Progenitor cell of endocrine pancreas (in vitro differentiated cells): ENCODE data around the gene TPD52L1. TPM values are rescaled to one million over a fixed set of nuclear protein-coding genes. Genes with fewer than 3 reads are reported as not detected.

Source experiments
- DNase-seq: peaks from one replicate; pipeline ENCODE4 v3.0.0; 2021; ENCODE audit warnings: low spot score; ENCODE audit not compliant: unreplicated experiment
- H3K27ac Mint-ChIP-seq: 2 replicates; pipeline ENCODE4 v1.8.0; 2021; ENCODE audit warnings: mild to moderate bottlenecking, moderate library complexity, mixed read lengths
- H3K27me3 Mint-ChIP-seq: 2 replicates; pipeline ENCODE4 v1.8.0; 2021; ENCODE audit warnings: mixed read lengths
- H3K36me3 Mint-ChIP-seq: 2 replicates; pipeline ENCODE4 v1.8.0; 2022; ENCODE audit warnings: mixed read lengths; ENCODE audit not compliant: insufficient read depth
- H3K4me1 Mint-ChIP-seq: 2 replicates; pipeline ENCODE4 v1.8.0; 2021; ENCODE audit warnings: low read depth, mixed read lengths
- H3K4me3 Mint-ChIP-seq: 2 replicates; pipeline ENCODE4 v1.8.0; 2021; ENCODE audit warnings: low read depth, mild to moderate bottlenecking, moderate library complexity, mixed read lengths
- H3K9me3 Mint-ChIP-seq: 2 replicates; pipeline ENCODE4 v1.8.0; 2021; ENCODE audit warnings: low read depth, mixed read lengths
- total RNA-seq: library from RNA; stranded (reverse); gene quantifications from 2 replicates; pipeline ENCODE4 v1.2.1, GENCODE V29; 2021
- TF ChIP-seq, protein P1 (sequence below): fragments of 200-600 bp; sonication (generic); IDR thresholded peaks from one replicate; pipeline ENCODE4 v1.5.0; 2021; ENCODE audit warnings: antibody characterized with exemption, mild to moderate bottlenecking; ENCODE audit not compliant: unreplicated experiment

TPD52L1 gene
- total RNA-seq, 1 donor from 2014 or later = 33.8 TPM

- Mint-ChIP-seq H3K9me3 (peaks cover 2% of the 10 kb centered on the region), H3K27ac (peak overlapping the region; percentile 8), H3K27me3 (no peaks in the 10 kb centered on the region), H3K36me3 (peaks cover 2% of the 10 kb centered on the region), H3K4me3 (no peak overlapping the region), H3K4me1 (peaks cover 22% of the 10 kb centered on the region)
- no peak for DNase-seq
- TF ChIP-seq, protein P1, sequence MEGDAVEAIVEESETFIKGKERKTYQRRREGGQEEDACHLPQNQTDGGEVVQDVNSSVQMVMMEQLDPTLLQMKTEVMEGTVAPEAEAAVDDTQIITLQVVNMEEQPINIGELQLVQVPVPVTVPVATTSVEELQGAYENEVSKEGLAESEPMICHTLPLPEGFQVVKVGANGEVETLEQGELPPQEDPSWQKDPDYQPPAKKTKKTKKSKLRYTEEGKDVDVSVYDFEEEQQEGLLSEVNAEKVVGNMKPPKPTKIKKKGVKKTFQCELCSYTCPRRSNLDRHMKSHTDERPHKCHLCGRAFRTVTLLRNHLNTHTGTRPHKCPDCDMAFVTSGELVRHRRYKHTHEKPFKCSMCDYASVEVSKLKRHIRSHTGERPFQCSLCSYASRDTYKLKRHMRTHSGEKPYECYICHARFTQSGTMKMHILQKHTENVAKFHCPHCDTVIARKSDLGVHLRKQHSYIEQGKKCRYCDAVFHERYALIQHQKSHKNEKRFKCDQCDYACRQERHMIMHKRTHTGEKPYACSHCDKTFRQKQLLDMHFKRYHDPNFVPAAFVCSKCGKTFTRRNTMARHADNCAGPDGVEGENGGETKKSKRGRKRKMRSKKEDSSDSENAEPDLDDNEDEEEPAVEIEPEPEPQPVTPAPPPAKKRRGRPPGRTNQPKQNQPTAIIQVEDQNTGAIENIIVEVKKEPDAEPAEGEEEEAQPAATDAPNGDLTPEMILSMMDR = no peak
Measured at GRCh38 chr6:125197795-125198269, 44.3 kb downstream of the TPD52L1 start.

- H3K4me3 Mint-ChIP-seq = no peak overlapping the region
- peaks cover 22% of the 10 kb centered on the region for H3K4me1 Mint-ChIP-seq
- H3K9me3 Mint-ChIP-seq = peaks cover 2% of the 10 kb centered on the region
- peaks cover 2% of the 10 kb centered on the region for H3K36me3 Mint-ChIP-seq
- TF ChIP-seq, protein P1 = no peak
- no peak for DNase-seq
- no peaks in the 10 kb centered on the region for H3K27me3 Mint-ChIP-seq
- no peak overlapping the region for H3K27ac Mint-ChIP-seq
Measured at GRCh38 chr6:125198398-125198937, 44.9 kb downstream of the TPD52L1 start.

- Mint-ChIP-seq H3K4me1 (peaks cover 11% of the 10 kb centered on the region), H3K27me3 (no peaks in the 10 kb centered on the region), H3K4me3 (no peak overlapping the region), H3K27ac (no peak overlapping the region), H3K36me3 (peaks cover 2% of the 10 kb centered on the region), H3K9me3 (peaks cover 2% of the 10 kb centered on the region)
- TF ChIP-seq, protein P1 = no peak
- DNase-seq = no peak
Measured at GRCh38 chr6:125200941-125201340, 47.4 kb downstream of the TPD52L1 start.

DNA sequence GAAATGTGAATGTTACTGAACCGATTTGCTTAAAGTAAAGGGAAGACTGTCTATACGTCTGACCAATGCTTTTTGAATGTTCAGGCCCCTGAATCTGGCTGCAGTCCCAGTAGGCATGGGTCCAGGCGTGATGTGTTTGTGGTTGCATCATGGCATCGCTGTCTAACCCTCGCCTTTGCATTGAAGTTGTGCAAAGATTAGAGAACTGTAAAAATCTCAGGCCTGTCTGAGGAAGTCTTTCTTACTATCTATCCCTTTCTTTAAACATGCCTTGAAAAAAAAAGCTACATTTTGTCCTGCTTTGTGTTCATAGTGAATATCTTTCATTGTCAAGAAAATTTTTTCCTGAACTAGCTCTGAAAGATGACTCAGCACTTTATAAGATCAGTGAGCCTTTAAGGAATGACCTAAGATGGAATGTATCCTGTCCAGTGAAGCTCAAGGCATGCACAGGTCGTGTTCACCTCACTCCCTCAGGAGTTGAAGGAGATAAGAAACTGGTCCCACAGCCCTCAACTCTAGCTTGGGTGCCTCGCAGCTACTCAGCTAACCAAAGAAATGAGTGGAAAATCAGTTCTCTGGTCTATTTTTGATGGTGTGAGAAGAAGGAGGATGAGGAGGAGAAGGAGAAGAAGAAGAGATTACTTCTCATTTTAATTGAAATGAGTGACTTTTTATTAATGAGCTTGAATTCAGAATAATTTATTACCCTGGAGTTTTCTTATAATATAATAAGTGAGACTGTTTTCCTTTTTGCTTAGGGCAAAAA lies 48.6 kb downstream of the TPD52L1 start:
- peaks cover 2% of the 10 kb centered on the region for H3K9me3 Mint-ChIP-seq
- TF ChIP-seq, protein P1 = no peak
- no peak for DNase-seq
- H3K27ac Mint-ChIP-seq = peak overlapping the region; percentile 80
- H3K27me3 Mint-ChIP-seq = no peaks in the 10 kb centered on the region
- H3K4me3 Mint-ChIP-seq = no peak overlapping the region
- H3K4me1 Mint-ChIP-seq = peaks cover 11% of the 10 kb centered on the region
- H3K36me3 Mint-ChIP-seq = peaks cover 2% of the 10 kb centered on the region

GRCh38 chr6:125203395-125203794 lies 49.8 kb downstream of the TPD52L1 start:
- Mint-ChIP-seq H3K36me3 (peaks cover 2% of the 10 kb centered on the region), H3K4me1 (peaks cover 7% of the 10 kb centered on the region), H3K27ac (no peak overlapping the region), H3K9me3 (peaks cover 2% of the 10 kb centered on the region), H3K27me3 (no peaks in the 10 kb centered on the region), H3K4me3 (no peak overlapping the region)
- no peak for DNase-seq
- TF ChIP-seq, protein P1 = no peak
